Transverse colon (tissue), 4 donors: ENCODE results near the gene AHSP.

ENCODE experiments used
- CTCF ChIP-seq, 5 experiments: fragments of 200-600 bp in 3 of 5; fragments of 450-650 bp in 2 of 5; sonication (generic) in 3 of 5; IDR thresholded peaks; 1 replicate in 2 of 5; 2 replicates in 3 of 5; pipeline ENCODE4 v1.5.1; 2016 to 2017; ENCODE audit warnings: antibody characterized with exemption in 5 of 5, inconsistent platforms in 3 of 5, mild to moderate bottlenecking in 2 of 5, moderate library complexity in 1 of 5
- EP300 ChIP-seq: sonication (generic); formaldehyde crosslinking; IDR thresholded peaks from one replicate; pipeline ENCODE4 v1.6.1; 2017; ENCODE audit warnings: antibody characterized with exemption, low read depth
- POLR2A ChIP-seq: fragments of 450-650 bp; IDR thresholded peaks from one replicate; pipeline ENCODE4 v1.6.1; 2016; ENCODE audit warnings: antibody characterized with exemption, mild to moderate bottlenecking, moderate library complexity
- POLR2AphosphoS5 ChIP-seq, 3 donors: sonication (generic); formaldehyde crosslinking; IDR thresholded peaks; one replicate each; pipeline ENCODE4 v1.6.1; 2016; ENCODE audit warnings: antibody characterized with exemption in 3 of 3

DNA sequence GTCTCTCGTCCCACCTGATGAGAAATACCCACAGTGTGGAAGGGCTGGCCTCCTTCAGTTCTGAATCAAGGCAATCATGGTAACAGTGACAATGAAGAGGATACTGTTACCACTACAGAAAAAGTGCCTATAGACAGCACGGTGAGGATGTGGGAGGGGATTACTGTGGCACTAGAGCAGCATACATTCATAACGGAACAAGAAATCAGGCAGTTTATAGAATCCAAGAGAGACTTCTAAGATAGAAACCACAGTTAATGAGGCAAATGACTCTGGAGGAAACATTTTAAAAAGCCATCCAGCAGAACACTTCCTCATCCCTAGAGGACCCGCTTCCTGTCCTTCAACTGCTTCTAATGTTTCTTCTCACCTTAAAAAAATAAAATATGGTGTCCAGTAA, 22.2 kb upstream of the AHSP start:
- no peak for TF ChIP-seq CTCF (IDR thresholded peaks at IDR 0.05)
- TF ChIP-seq POLR2A = no peak
- TF ChIP-seq POLR2AphosphoS5 (IDR thresholded peaks at IDR 0.05) = no peak
- TF ChIP-seq EP300 = no peak
